HepG2 (cell line): ENCODE results near the gene DNASE2. TPM values are rescaled to one million over a fixed set of nuclear protein-coding genes. Genes with fewer than 3 reads are reported as not detected.

Experiments used
- MYNN ChIP-seq: sonication (generic); formaldehyde crosslinking; IDR thresholded peaks from 2 replicates; pipeline ENCODE4 v1.4.0; 2020; ENCODE audit warnings: mild to moderate bottlenecking, low read depth, missing genetic modification reagents
- NFE2L2 ChIP-seq: fragments of 150-350 bp; IDR thresholded peaks from 2 replicates; pipeline ENCODE4 v1.6.1; 2014; ENCODE audit warnings: low read length
- ZFY ChIP-seq: sonication (generic); formaldehyde crosslinking; IDR thresholded peaks from 2 replicates; pipeline ENCODE4 v1.4.0; 2020; ENCODE audit warnings: missing genetic modification reagents
- ZNF3 ChIP-seq: IDR thresholded peaks from 2 replicates; pipeline ENCODE4 v1.7.0; 2017; ENCODE audit warnings: inconsistent platforms
- ZNF441 ChIP-seq: sonication (generic); formaldehyde crosslinking; IDR thresholded peaks from 2 replicates; pipeline ENCODE4 v1.7.0; 2021; ENCODE audit warnings: missing genetic modification reagents, borderline replicate concordance
- polyA plus RNA-seq, 8 experiments: library from polyadenylated mRNA; depleted of rRNA in 3 of 8; stranded (reverse) in 7 of 8; unstranded in 1 of 8; fragments of >200 nt; fragmentation: Illumina TruSeq in 4 of 8; extraction: Trizol in 4 of 8; gene quantifications; 2 replicates each; pipeline versions ENCODE4 v1.2.1 to v1.2.3, GENCODE V29; 2011 to 2016; ENCODE audit warnings: low read depth in 4 of 8, missing spikeins in 1 of 8, mixed read lengths in 1 of 8; ENCODE audit not compliant: insufficient read depth in 1 of 8
- total RNA-seq, 5 experiments: library from RNA; depleted of rRNA; stranded (reverse); fragments of >200 nt; fragmentation: Illumina TruSeq; extraction: Trizol; gene quantifications; 2 replicates each; pipeline ENCODE4 v1.2.3, GENCODE V29; 2016; ENCODE audit warnings: low read depth in 1 of 5
- TF ChIP-seq, protein P1 (sequence below): sonication (generic); formaldehyde crosslinking; IDR thresholded peaks from 2 replicates; pipeline ENCODE4 v1.5.1; 2020; ENCODE audit warnings: missing genetic modification reagents, mild to moderate bottlenecking, borderline replicate concordance
- TF ChIP-seq, protein P2 (sequence below): sonication (generic); formaldehyde crosslinking; IDR thresholded peaks from 2 replicates; pipeline ENCODE4 v1.4.0; 2020; ENCODE audit warnings: missing genetic modification reagents
- TF ChIP-seq, protein P3 (sequence below): sonication (generic); formaldehyde crosslinking; IDR thresholded peaks from 2 replicates; pipeline ENCODE4 v1.4.0; 2020; ENCODE audit warnings: low read depth, mild to moderate bottlenecking, missing genetic modification reagents

DNASE2 gene
- total and polyA plus RNA-seq, 2 of the 13 experiments (the other 11 are each of a cell fraction or from before 2014, with no cell fraction given): 7.5 to 16.2 TPM

GRCh38 chr19:12864143-12864542, 17.1 kb downstream of the DNASE2 start (continued):
- TF ChIP-seq, protein P1, sequence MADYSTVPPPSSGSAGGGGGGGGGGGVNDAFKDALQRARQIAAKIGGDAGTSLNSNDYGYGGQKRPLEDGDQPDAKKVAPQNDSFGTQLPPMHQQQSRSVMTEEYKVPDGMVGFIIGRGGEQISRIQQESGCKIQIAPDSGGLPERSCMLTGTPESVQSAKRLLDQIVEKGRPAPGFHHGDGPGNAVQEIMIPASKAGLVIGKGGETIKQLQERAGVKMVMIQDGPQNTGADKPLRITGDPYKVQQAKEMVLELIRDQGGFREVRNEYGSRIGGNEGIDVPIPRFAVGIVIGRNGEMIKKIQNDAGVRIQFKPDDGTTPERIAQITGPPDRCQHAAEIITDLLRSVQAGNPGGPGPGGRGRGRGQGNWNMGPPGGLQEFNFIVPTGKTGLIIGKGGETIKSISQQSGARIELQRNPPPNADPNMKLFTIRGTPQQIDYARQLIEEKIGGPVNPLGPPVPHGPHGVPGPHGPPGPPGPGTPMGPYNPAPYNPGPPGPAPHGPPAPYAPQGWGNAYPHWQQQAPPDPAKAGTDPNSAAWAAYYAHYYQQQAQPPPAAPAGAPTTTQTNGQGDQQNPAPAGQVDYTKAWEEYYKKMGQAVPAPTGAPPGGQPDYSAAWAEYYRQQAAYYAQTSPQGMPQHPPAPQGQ (CRISPR knock-in tag): no peak
- no peak for TF ChIP-seq ZNF3 (CRISPR knock-in tag)
- TF ChIP-seq ZFY (CRISPR knock-in tag): no peak
- TF ChIP-seq, protein P2, sequence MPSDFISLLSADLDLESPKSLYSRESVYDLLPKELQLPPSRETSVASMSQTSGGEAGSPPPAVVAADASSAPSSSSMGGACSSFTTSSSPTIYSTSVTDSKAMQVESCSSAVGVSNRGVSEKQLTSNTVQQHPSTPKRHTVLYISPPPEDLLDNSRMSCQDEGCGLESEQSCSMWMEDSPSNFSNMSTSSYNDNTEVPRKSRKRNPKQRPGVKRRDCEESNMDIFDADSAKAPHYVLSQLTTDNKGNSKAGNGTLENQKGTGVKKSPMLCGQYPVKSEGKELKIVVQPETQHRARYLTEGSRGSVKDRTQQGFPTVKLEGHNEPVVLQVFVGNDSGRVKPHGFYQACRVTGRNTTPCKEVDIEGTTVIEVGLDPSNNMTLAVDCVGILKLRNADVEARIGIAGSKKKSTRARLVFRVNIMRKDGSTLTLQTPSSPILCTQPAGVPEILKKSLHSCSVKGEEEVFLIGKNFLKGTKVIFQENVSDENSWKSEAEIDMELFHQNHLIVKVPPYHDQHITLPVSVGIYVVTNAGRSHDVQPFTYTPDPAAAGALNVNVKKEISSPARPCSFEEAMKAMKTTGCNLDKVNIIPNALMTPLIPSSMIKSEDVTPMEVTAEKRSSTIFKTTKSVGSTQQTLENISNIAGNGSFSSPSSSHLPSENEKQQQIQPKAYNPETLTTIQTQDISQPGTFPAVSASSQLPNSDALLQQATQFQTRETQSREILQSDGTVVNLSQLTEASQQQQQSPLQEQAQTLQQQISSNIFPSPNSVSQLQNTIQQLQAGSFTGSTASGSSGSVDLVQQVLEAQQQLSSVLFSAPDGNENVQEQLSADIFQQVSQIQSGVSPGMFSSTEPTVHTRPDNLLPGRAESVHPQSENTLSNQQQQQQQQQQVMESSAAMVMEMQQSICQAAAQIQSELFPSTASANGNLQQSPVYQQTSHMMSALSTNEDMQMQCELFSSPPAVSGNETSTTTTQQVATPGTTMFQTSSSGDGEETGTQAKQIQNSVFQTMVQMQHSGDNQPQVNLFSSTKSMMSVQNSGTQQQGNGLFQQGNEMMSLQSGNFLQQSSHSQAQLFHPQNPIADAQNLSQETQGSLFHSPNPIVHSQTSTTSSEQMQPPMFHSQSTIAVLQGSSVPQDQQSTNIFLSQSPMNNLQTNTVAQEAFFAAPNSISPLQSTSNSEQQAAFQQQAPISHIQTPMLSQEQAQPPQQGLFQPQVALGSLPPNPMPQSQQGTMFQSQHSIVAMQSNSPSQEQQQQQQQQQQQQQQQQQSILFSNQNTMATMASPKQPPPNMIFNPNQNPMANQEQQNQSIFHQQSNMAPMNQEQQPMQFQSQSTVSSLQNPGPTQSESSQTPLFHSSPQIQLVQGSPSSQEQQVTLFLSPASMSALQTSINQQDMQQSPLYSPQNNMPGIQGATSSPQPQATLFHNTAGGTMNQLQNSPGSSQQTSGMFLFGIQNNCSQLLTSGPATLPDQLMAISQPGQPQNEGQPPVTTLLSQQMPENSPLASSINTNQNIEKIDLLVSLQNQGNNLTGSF (CRISPR knock-in tag): no peak
- TF ChIP-seq MYNN (CRISPR knock-in tag): no peak
- TF ChIP-seq ZNF441 (CRISPR knock-in tag): no peak
- TF ChIP-seq, protein P3, sequence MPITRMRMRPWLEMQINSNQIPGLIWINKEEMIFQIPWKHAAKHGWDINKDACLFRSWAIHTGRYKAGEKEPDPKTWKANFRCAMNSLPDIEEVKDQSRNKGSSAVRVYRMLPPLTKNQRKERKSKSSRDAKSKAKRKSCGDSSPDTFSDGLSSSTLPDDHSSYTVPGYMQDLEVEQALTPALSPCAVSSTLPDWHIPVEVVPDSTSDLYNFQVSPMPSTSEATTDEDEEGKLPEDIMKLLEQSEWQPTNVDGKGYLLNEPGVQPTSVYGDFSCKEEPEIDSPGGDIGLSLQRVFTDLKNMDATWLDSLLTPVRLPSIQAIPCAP (CRISPR knock-in tag): no peak
- TF ChIP-seq NFE2L2: no peak
- TF ChIP-seq, all 625 proteins: peak for 0
